Thymus (tissue), 11 donors: ENCODE results near the gene TMEM222. TPM values are rescaled to one million over a fixed set of nuclear protein-coding genes. Genes with fewer than 3 reads are reported as not detected.

Experiments
- DNase-seq, 9 donors: peaks; one replicate each; pipeline ENCODE4 v3.0.0-alpha.2; 2013; ENCODE audit warnings: low spot score in 9 of 9, low read depth in 6 of 9, missing footprints in 1 of 9
- H3K27ac ChIP-seq, 2 donors: one replicate each; pipeline ENCODE4 v1.5.1; 2013; ENCODE audit warnings: control low read depth in 1 of 2, low read depth in 1 of 2, low read length in 1 of 2, mild to moderate bottlenecking in 1 of 2, moderate library complexity in 1 of 2
- H3K27me3 ChIP-seq, 2 donors: one replicate each; pipeline ENCODE4 v1.5.1; 2013; ENCODE audit warnings: low read length in 1 of 2; ENCODE audit not compliant: control insufficient read depth in 2 of 2, insufficient read depth in 1 of 2
- H3K36me3 ChIP-seq, 2 donors: one replicate each; pipeline ENCODE4 v1.5.1; 2013; ENCODE audit warnings: low read length in 1 of 2, mild to moderate bottlenecking in 1 of 2, moderate library complexity in 1 of 2; ENCODE audit not compliant: control insufficient read depth in 2 of 2, insufficient read depth in 2 of 2
- H3K4me1 ChIP-seq, 2 donors: one replicate each; pipeline ENCODE4 v1.5.1; 2013; ENCODE audit warnings: low read length in 2 of 2; ENCODE audit not compliant: control insufficient read depth in 2 of 2, insufficient read depth in 2 of 2
- H3K4me3 ChIP-seq, 2 donors: one replicate each; pipeline ENCODE4 v1.5.1; 2013; ENCODE audit warnings: low read length in 2 of 2, control low read depth in 1 of 2, mild to moderate bottlenecking in 1 of 2
- H3K9me3 ChIP-seq, 2 donors: one replicate each; pipeline ENCODE4 v1.5.1; 2013; ENCODE audit warnings: low read length in 1 of 2, mild to moderate bottlenecking in 1 of 2; ENCODE audit not compliant: control insufficient read depth in 2 of 2, insufficient read depth in 1 of 2
- WGBS: extraction: QIAGEN DNeasy Blood & Tissue Kit; methylation state at CpG from one replicate; pipeline ENCODE4 v1.1.7; 2013; 5-methylcytosine and 5-hydroxymethylcytosine counted together
- polyA plus RNA-seq: library from polyadenylated mRNA; stranded (reverse); fragments of 200-250 nt; gene quantifications from one replicate; pipeline ENCODE4 v1.2.3, GENCODE V29; 2013
- total RNA-seq: library from RNA; stranded (reverse); fragments of 120-200 nt; gene quantifications from one replicate; pipeline ENCODE4 v1.2.4, GENCODE V29; 2013
- donor health status: healthy.

The TMEM222 gene
- total and polyA plus RNA-seq, 2 donors, result 22.8 to 35.5 TPM

GRCh38 chr1:27301052-27301422 lies 20.9 kb upstream of the TMEM222 start:
- no peaks in the 10 kb centered on the region for H3K9me3 ChIP-seq
- peaks cover 0 to 32% of the 10 kb centered on the region in 2 donors for H3K4me1 ChIP-seq
- no peaks in the 10 kb centered on the region for H3K27me3 ChIP-seq
- WGBS, result 84% methylated on average over 8 of the region's 8 CpGs
- H3K4me3 ChIP-seq, result no peak overlapping the region
- peaks cover 76 to 77% of the 10 kb centered on the region in 2 donors for H3K36me3 ChIP-seq
- DNase-seq, result no peak
- H3K27ac ChIP-seq, result no peak overlapping the region

GRCh38 chr1:27301582-27302199 lies 20.3 kb upstream of the TMEM222 start:
- no peaks in the 10 kb centered on the region for H3K27me3 ChIP-seq
- DNase-seq, result no peak
- no peaks in the 10 kb centered on the region for H3K9me3 ChIP-seq
- peaks cover 0 to 33% of the 10 kb centered on the region in 2 donors for H3K4me1 ChIP-seq
- no peak overlapping the region for H3K27ac ChIP-seq
- WGBS, result 96% methylated on average over 10 of the region's 10 CpGs
- peaks cover 77 to 80% of the 10 kb centered on the region in 2 donors for H3K36me3 ChIP-seq
- H3K4me3 ChIP-seq, result no peak overlapping the region

- H3K27ac ChIP-seq, result no peak overlapping the region
- WGBS, result 96% methylated on average over 2 of the region's 2 CpGs
- DNase-seq, result no peak
- no peaks in the 10 kb centered on the region for H3K27me3 ChIP-seq
- H3K4me1 ChIP-seq, result peaks cover 0 to 42% of the 10 kb centered on the region in 2 donors
- H3K4me3 ChIP-seq, result no peak overlapping the region
- H3K9me3 ChIP-seq, result no peaks in the 10 kb centered on the region
- H3K36me3 ChIP-seq, result peaks cover 68 to 74% of the 10 kb centered on the region in 2 donors
Observed at GRCh38 chr1:27302612-27303011, 19.4 kb upstream of the TMEM222 start.

DNA sequence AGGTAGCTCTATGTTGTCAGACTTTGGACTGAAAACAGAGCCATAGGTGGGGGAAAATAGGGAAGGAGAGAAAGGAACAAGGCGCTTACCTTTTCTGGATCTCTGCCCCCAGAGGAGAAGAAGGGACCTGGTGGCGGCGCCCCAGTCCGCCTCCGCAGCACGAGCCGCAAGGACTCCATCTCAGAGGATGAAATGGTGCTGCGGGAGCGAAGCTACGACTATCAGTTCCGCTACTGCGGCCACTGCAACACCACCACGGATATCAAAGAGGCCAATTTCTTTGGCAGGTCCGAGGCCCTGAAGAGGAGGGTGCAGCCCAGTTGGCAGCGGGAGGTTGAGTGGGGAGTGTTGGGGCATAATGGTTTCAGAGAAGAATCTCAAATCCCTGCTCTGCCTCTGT lies 18.5 kb upstream of the TMEM222 start:
- no peak for DNase-seq
- Histone ChIP-seq H3K27ac (no peak overlapping the region), H3K9me3 (no peaks in the 10 kb centered on the region), H3K4me1 (peaks cover 0 to 41% of the 10 kb centered on the region in 2 donors), H3K36me3 (peaks cover 59 to 69% of the 10 kb centered on the region in 2 donors), H3K27me3 (no peaks in the 10 kb centered on the region), H3K4me3 (no peak overlapping the region)
- 98% methylated on average over 15 of the region's 15 CpGs for WGBS

DNA sequence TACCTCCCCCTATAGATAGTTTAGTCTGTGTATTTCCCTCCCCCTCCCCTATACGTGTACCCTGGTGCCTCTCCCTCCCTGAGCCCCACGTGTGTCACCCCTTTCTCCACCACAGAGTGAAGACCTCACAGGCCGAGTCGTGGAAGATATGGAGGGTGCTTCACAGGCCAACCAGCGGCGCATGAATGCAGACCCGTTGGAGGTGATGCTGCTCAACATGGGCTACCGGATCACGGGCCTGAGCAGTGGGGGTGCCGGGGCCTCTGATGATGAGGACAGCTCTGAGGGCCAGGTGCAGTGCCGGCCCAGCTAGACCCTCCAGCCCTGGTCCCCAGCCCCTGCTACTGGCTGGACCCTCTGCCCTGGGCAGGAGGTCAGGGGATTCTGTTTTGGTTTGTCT lies 15.9 kb upstream of the TMEM222 start:
- no peak for DNase-seq

DNA sequence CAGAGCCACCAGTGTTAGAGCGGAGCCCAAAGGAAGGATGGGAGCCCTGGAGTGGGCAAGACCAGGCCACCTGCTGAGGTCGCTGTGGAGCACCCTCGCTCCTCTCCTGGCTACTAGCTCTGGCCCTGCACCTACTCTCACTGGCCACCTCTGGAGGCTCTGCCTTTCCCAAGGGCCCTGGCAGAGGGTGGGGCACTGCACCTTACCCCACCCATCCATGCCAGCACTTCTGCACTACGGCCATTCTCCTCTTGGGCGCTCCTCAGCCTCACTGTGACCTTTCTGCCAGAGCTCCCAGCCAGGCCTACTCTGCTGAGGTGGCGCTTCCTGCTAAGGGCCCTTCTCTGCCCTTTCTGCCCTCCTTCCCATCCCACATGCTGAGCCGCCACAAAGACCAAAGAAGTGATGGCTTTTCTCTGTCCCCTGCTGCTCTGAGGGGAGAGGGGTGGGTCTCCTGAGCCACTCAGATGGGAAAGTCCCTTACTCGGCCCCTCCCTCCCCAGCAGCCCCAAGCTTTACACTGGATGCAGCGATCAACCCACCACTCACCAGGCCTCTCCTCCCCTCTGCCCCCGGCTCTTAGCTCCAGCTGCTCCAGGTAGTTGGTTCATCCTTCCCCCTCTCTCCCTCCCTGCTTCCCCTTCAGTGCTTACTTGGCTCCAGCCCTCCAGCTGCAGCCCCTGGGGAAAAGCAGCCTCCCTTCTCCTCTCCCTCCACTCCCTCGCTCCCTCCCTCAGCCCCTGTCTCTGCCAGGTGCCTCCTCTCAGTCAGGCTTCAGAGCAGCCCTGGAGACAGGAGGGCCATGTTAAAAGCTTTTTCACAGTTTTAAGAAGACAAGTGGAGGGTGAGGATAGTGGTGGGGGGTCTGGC lies 14.8 kb upstream of the TMEM222 start:
- H3K36me3 ChIP-seq, result peaks cover 26 to 39% of the 10 kb centered on the region in 2 donors
- DNase-seq, result peak in 1 of 9 donors; percentile 16
- no peaks in the 10 kb centered on the region for H3K27me3 ChIP-seq
- H3K9me3 ChIP-seq, result no peaks in the 10 kb centered on the region
- peaks cover 0 to 18% of the 10 kb centered on the region in 2 donors for H3K4me1 ChIP-seq
- no peak overlapping the region for H3K27ac ChIP-seq
- 96% methylated on average over 11 of the region's 11 CpGs for WGBS
- H3K4me3 ChIP-seq, result no peak overlapping the region

More for the DNA sequence above, 15.9 kb upstream of the TMEM222 start:
- Histone ChIP-seq H3K4me1 (peaks cover 0 to 19% of the 10 kb centered on the region in 2 donors), H3K27ac (no peak overlapping the region), H3K27me3 (no peaks in the 10 kb centered on the region), H3K4me3 (no peak overlapping the region), H3K9me3 (no peaks in the 10 kb centered on the region), H3K36me3 (peaks cover 35 to 49% of the 10 kb centered on the region in 2 donors)
- 98% methylated on average over 11 of the region's 11 CpGs for WGBS

DNA sequence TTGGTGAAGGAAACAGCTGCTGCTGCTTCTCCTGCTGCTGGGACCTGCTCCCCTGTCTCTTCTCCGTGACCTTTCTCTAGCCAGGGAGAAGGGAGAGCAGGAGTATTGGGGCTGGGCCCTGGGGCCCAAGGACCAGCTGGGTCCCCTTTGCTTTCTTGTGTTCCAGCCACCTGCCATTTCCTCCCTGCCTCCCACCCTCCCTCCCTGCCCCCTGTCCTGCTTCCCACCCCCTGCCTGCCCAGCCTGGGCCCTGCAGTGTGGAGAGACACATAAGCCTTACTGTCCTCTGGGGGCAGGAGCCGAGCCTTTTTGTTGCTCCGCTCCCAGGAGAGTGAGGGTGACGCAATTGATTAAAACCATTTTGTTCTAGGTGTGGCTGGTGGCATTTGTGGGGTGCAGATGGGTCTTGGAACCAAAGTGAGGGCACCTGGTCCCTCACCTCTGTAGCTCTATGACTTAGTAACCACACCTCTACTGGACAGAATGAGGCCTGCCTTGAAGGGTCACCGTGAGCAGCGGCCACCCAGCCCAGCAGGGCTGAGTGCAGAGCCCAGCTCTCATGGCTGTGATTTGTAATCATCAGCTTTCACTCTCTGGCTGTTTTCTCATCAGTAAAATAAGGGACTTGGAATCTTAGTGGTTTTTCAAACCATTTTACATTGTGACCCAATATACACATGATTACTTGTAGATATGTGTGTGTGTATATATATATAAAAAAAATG lies 13.9 kb upstream of the TMEM222 start:
- peaks cover 23 to 37% of the 10 kb centered on the region in 2 donors for H3K36me3 ChIP-seq
- H3K4me1 ChIP-seq, result peaks cover 0 to 18% of the 10 kb centered on the region in 2 donors
- no peak overlapping the region for H3K4me3 ChIP-seq
- no peak overlapping the region for H3K27ac ChIP-seq
- WGBS, result 96% methylated on average over 6 of the region's 6 CpGs
- no peak for DNase-seq
- no peaks in the 10 kb centered on the region for H3K9me3 ChIP-seq
- no peaks in the 10 kb centered on the region for H3K27me3 ChIP-seq

GRCh38 chr1:27314169-27314568 lies 7.8 kb upstream of the TMEM222 start:
- WGBS, result 93% methylated on average over 3 of the region's 3 CpGs
- no peak for DNase-seq
- H3K27me3 ChIP-seq, result no peaks in the 10 kb centered on the region

DNA sequence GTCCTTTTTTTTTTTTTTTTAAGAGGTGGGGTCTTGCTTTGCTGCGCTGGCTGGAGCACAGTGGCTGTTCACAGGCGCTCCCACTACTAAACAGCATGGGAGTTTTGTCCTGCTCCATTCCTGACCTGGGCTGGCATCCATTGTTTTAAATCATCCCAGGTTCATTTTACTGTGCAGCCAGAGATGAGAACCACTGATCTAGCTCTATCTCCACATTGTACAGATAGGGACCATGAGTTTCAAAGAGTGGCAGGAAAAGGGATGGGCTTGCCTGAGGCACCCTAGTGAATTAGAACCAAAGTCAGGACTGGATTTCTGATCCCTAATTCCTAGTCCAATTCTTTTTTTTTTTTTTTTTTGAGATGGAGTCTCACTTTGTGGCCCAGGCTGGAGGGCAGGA lies 7.2 kb upstream of the TMEM222 start:
- no peak overlapping the region for H3K27ac ChIP-seq
- no peaks in the 10 kb centered on the region for H3K4me1 ChIP-seq
- 92% methylated on average over 2 of the region's 2 CpGs for WGBS
- no peaks in the 10 kb centered on the region for H3K36me3 ChIP-seq
- H3K4me3 ChIP-seq, result no peak overlapping the region
- peaks cover 1 to 3% of the 10 kb centered on the region in 2 donors for H3K27me3 ChIP-seq
- DNase-seq, result no peak
- no peaks in the 10 kb centered on the region for H3K9me3 ChIP-seq

More at GRCh38 chr1:27314169-27314568, 7.8 kb upstream of the TMEM222 start:
- no peak overlapping the region for H3K27ac ChIP-seq
- no peaks in the 10 kb centered on the region for H3K4me1 ChIP-seq
- H3K36me3 ChIP-seq, result no peaks in the 10 kb centered on the region
- H3K9me3 ChIP-seq, result no peaks in the 10 kb centered on the region
- H3K4me3 ChIP-seq, result no peak overlapping the region
